Measurements from ENCODE around the gene SNRPD3. TPM values are rescaled to one million over a fixed set of nuclear protein-coding genes. Genes with fewer than 3 reads are reported as not detected.

Gene SNRPD3
- total and polyA plus RNA-seq, 9 of the 15 experiments (the other 6 are each of a cell fraction or from before 2014, with no cell fraction given): 131 to 366 (median 274) TPM

GRCh38 chr22:24555165-24556039, at the start of gene SNRPD3 (continued):
- TF ChIP-seq PURB (CRISPR knock-in tag; IDR thresholded peaks at IDR 0.05; ENCODE audit: low read depth) (no peak), PREB (CRISPR knock-in tag; IDR thresholded peaks at IDR 0.05) (no peak), NFIX (CRISPR knock-in tag; IDR thresholded peaks at IDR 0.05; ENCODE audit: low read depth) (no peak), MCM2 (IDR thresholded peaks at IDR 0.05; ENCODE audit: low read depth) (no peak), ZNF507 (tag; conservative IDR thresholded peaks at IDR 0.05) (no peak), TSC22D4 (tag; IDR thresholded peaks at IDR 0.05) (no peak), STAG1 (CRISPR knock-in tag; IDR thresholded peaks at IDR 0.05; ENCODE audit: borderline replicate concordance) (no peak), REST (IDR thresholded peaks at IDR 0.05; ENCODE audit: borderline replicate concordance) (no peak), REST (CRISPR knock-in tag; IDR thresholded peaks at IDR 0.05; ENCODE audit: low read depth) (0 out of 2 replicates have a peak, but pooled peaks have one; percentile 38), RAD21 (CRISPR knock-in tag; conservative IDR thresholded peaks at IDR 0.05 in 1 of 2, IDR thresholded peaks at IDR 0.05 in 1 of 2) (no peak), FOXP4 (CRISPR knock-in tag; IDR thresholded peaks at IDR 0.05; ENCODE audit: borderline replicate concordance) (no peak), PHF21A (IDR thresholded peaks at IDR 0.05; ENCODE audit: borderline replicate concordance, low read depth) (peak; percentile 20; the same call in 1 of the 2 replicates), RBM17 (IDR thresholded peaks at IDR 0.05; ENCODE audit: borderline replicate concordance, low read depth, low read length) (no peak)
